Neural progenitor cell (in vitro differentiated cells): ENCODE data around the gene HSF2BP.

Experiments
- CTCF ChIP-seq: fragments of 200-600 bp; sonication (generic); IDR thresholded peaks from 2 replicates; pipeline ENCODE4 v1.5.1; 2017; ENCODE audit warnings: antibody characterized with exemption, mild to moderate bottlenecking
- EZH2phosphoT487 ChIP-seq: fragments of 200-600 bp; sonication (generic); IDR thresholded peaks from 2 replicates; pipeline ENCODE4 v1.6.1; 2017; ENCODE audit warnings: antibody characterized with exemption

- TF ChIP-seq EZH2phosphoT487 (no peak), CTCF (no peak)
These were observed 49.6 kb upstream of the HSF2BP start for GRCh38 chr21:43708745-43709381.
